SK-N-SH treated with all-trans-retinoic acid at 6 μM for 48 hours (cell line): ENCODE data around the gene INAVA.

Experiments
- ATAC-seq: fragments of 200-7000 bp; cut with Tn5 transposase; 3 replicates; pipeline ENCODE4 v1.9.1; 2020; ENCODE audit warnings: mild to moderate bottlenecking, moderate library complexity
- ARNTL ChIP-seq: fragments of 450-650 bp; formaldehyde crosslinking; IDR thresholded peaks from 2 replicates; pipeline ENCODE4 v1.5.0; 2020; ENCODE audit warnings: low read depth, mild to moderate bottlenecking, moderate library complexity, borderline replicate concordance
- BACH2 ChIP-seq: fragments of 250-450 bp; sonication (Bioruptor Pico); IDR thresholded peaks from 2 replicates; pipeline ENCODE4 v1.9.0; 2021; ENCODE audit warnings: mild to moderate bottlenecking, borderline replicate concordance
- CREB5 ChIP-seq: fragments of 250-450 bp; sonication (Bioruptor Pico); IDR thresholded peaks from 2 replicates; pipeline ENCODE4 v1.5.1; 2020; ENCODE audit warnings: low read depth, mild to moderate bottlenecking, moderate library complexity
- CSRNP3 ChIP-seq: fragments of 250-450 bp; sonication (Bioruptor Pico); IDR thresholded peaks from 2 replicates; pipeline ENCODE4 v1.5.1; 2021; ENCODE audit warnings: mild to moderate bottlenecking, moderate library complexity
- GLIS3 ChIP-seq: fragments of 250-450 bp; sonication (Bioruptor Pico); IDR thresholded peaks from 2 replicates; pipeline ENCODE4 v1.5.0; 2020; ENCODE audit warnings: mild to moderate bottlenecking, moderate library complexity
- ISL1 ChIP-seq: fragments of 250-450 bp; sonication (Bioruptor Pico); IDR thresholded peaks from 2 replicates; pipeline ENCODE4 v2.1.2; 2022; ENCODE audit warnings: mild to moderate bottlenecking, moderate library complexity
- OSR1 ChIP-seq: fragments of 250-450 bp; sonication (Bioruptor Pico); IDR thresholded peaks from 2 replicates; pipeline ENCODE4 v1.8.0; 2022; ENCODE audit warnings: moderate library complexity, mild to moderate bottlenecking, inconsistent platforms
- PATZ1 ChIP-seq: fragments of 250-450 bp; sonication (Bioruptor Pico); IDR thresholded peaks from 2 replicates; pipeline ENCODE4 v1.8.0; 2020; ENCODE audit warnings: mild to moderate bottlenecking, moderate library complexity, borderline replicate concordance
- PPARA ChIP-seq: fragments of 250-450 bp; sonication (Bioruptor Pico); IDR thresholded peaks from 2 replicates; pipeline ENCODE4 v1.5.0; 2020; ENCODE audit warnings: mild to moderate bottlenecking, borderline replicate concordance
- RARB ChIP-seq: fragments of 250-450 bp; sonication (Bioruptor Pico); IDR thresholded peaks from 2 replicates; pipeline ENCODE4 v1.8.0; 2021; ENCODE audit warnings: mild to moderate bottlenecking, moderate library complexity
- TCF4 ChIP-seq: fragments of 250-450 bp; sonication (Bioruptor Pico); IDR thresholded peaks from 2 replicates; pipeline ENCODE4 v1.8.0; 2021; ENCODE audit warnings: mild to moderate bottlenecking, moderate library complexity, borderline replicate concordance
- TOX ChIP-seq: fragments of 250-450 bp; sonication (Bioruptor Pico); IDR thresholded peaks from 2 replicates; pipeline ENCODE4 v1.8.0; 2021; ENCODE audit warnings: mild to moderate bottlenecking, moderate library complexity, borderline replicate concordance
- ZC3H10 ChIP-seq: fragments of 250-450 bp; sonication (Bioruptor Pico); IDR thresholded peaks from 2 replicates; pipeline ENCODE4 v1.5.1; 2021; ENCODE audit warnings: mild to moderate bottlenecking, moderate library complexity
- ZFP3 ChIP-seq: fragments of 250-450 bp; sonication (Bioruptor Pico); IDR thresholded peaks from 2 replicates; pipeline ENCODE4 v1.5.0; 2020; ENCODE audit warnings: mild to moderate bottlenecking, moderate library complexity
- ZNF565 ChIP-seq: fragments of 450-650 bp; formaldehyde crosslinking; conservative IDR thresholded peaks from 2 replicates; pipeline ENCODE4 v1.5.0; 2020; ENCODE audit warnings: low read depth, mild to moderate bottlenecking, moderate library complexity
- ZNF70 ChIP-seq: fragments of 450-650 bp; formaldehyde crosslinking; IDR thresholded peaks from 2 replicates; pipeline ENCODE4 v1.5.0; 2020; ENCODE audit warnings: mild to moderate bottlenecking, moderate library complexity
- ZNF8 ChIP-seq: fragments of 450-650 bp; formaldehyde crosslinking; IDR thresholded peaks from 2 replicates; pipeline ENCODE4 v1.5.0; 2020; ENCODE audit warnings: mild to moderate bottlenecking, moderate library complexity
- TF ChIP-seq, protein P1 (sequence below): fragments of 250-450 bp; sonication (Bioruptor Pico); IDR thresholded peaks from 2 replicates; pipeline ENCODE4 v1.8.0; 2021; ENCODE audit warnings: low read depth, mild to moderate bottlenecking, moderate library complexity, borderline replicate concordance
- TF ChIP-seq, protein P2 (sequence below): fragments of 250-450 bp; sonication (Bioruptor Pico); IDR thresholded peaks from 2 replicates; pipeline ENCODE4 v1.5.0; 2020; ENCODE audit warnings: mild to moderate bottlenecking, moderate library complexity

Gene INAVA

GRCh38 chr1:200903793-200904192, 9.1 kb downstream of the INAVA start:
- no peak for ATAC-seq
- TF ChIP-seq, protein P1, sequence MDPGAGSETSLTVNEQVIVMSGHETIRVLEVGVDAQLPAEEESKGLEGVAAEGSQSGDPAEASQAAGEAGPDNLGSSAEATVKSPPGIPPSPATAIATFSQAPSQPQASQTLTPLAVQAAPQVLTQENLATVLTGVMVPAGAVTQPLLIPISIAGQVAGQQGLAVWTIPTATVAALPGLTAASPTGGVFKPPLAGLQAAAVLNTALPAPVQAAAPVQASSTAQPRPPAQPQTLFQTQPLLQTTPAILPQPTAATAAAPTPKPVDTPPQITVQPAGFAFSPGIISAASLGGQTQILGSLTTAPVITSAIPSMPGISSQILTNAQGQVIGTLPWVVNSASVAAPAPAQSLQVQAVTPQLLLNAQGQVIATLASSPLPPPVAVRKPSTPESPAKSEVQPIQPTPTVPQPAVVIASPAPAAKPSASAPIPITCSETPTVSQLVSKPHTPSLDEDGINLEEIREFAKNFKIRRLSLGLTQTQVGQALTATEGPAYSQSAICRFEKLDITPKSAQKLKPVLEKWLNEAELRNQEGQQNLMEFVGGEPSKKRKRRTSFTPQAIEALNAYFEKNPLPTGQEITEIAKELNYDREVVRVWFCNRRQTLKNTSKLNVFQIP (CRISPR knock-in tag), result no peak
- TF ChIP-seq ZNF70 (CRISPR knock-in tag), result no peak
- no peak for TF ChIP-seq ZNF565 (CRISPR knock-in tag)
- TF ChIP-seq, protein P2, sequence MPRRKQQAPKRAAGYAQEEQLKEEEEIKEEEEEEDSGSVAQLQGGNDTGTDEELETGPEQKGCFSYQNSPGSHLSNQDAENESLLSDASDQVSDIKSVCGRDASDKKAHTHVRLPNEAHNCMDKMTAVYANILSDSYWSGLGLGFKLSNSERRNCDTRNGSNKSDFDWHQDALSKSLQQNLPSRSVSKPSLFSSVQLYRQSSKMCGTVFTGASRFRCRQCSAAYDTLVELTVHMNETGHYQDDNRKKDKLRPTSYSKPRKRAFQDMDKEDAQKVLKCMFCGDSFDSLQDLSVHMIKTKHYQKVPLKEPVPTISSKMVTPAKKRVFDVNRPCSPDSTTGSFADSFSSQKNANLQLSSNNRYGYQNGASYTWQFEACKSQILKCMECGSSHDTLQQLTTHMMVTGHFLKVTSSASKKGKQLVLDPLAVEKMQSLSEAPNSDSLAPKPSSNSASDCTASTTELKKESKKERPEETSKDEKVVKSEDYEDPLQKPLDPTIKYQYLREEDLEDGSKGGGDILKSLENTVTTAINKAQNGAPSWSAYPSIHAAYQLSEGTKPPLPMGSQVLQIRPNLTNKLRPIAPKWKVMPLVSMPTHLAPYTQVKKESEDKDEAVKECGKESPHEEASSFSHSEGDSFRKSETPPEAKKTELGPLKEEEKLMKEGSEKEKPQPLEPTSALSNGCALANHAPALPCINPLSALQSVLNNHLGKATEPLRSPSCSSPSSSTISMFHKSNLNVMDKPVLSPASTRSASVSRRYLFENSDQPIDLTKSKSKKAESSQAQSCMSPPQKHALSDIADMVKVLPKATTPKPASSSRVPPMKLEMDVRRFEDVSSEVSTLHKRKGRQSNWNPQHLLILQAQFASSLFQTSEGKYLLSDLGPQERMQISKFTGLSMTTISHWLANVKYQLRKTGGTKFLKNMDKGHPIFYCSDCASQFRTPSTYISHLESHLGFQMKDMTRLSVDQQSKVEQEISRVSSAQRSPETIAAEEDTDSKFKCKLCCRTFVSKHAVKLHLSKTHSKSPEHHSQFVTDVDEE, result no peak
- no peak for TF ChIP-seq PPARA
- TF ChIP-seq BACH2 (CRISPR knock-in tag), result no peak
- no peak for TF ChIP-seq CSRNP3
- no peak for TF ChIP-seq ISL1
- no peak for TF ChIP-seq TCF4 (CRISPR knock-in tag)
- TF ChIP-seq GLIS3 (CRISPR knock-in tag), result no peak
- TF ChIP-seq CREB5 (CRISPR knock-in tag), result no peak
- no peak for TF ChIP-seq ZC3H10
- no peak for TF ChIP-seq RARB (CRISPR knock-in tag)
- no peak for TF ChIP-seq PATZ1 (CRISPR knock-in tag)
- no peak for TF ChIP-seq TOX (CRISPR knock-in tag)
- no peak for TF ChIP-seq ZFP3
- no peak for TF ChIP-seq ARNTL (CRISPR knock-in tag)

DNA sequence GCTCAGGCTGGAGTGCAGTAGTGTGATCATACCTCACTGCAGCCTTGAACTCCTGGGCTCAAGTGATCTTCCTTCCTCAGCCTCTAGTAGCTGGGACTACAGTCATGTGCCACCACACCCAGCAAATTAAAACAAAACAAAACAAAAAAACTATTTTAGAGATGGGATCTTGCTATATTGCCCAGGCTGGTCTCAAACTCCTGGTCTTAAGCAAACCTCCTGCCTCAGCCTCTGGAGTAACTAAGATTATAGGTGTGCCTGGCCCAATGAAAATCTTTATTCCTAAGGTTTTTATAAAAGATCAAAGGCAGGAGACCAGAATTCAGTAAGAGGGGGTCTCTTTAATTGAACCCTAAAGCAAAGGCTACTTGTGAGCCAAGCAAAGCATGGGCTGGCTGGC, 10.1 kb downstream of the INAVA start:
- no peak for TF ChIP-seq RARB (CRISPR knock-in tag)
- no peak for TF ChIP-seq ZNF8
- no peak for TF ChIP-seq CSRNP3
- TF ChIP-seq, protein P2, result no peak
- TF ChIP-seq, protein P1 (CRISPR knock-in tag), result no peak
- no peak for TF ChIP-seq CREB5 (CRISPR knock-in tag)
- TF ChIP-seq ZFP3, result no peak
- TF ChIP-seq TCF4 (CRISPR knock-in tag), result no peak
- no peak for TF ChIP-seq ISL1
- no peak for TF ChIP-seq ARNTL (CRISPR knock-in tag)
- TF ChIP-seq OSR1, result no peak
- no peak for TF ChIP-seq TOX (CRISPR knock-in tag)
- ATAC-seq, result no peak
